GM19043 (cell line): Measurements from ENCODE around the gene BBS2.

Experiments used
- ATAC-seq: cut with Tn5 transposase; IDR thresholded peaks from one replicate; pipeline ENCODE4 v1.9.1; 2021; ENCODE audit warnings: low read depth; ENCODE audit not compliant: unreplicated experiment

BBS2 gene

GRCh38 chr16:56519459-56520250, at the start of gene BBS2:
BBS2 (minus strand) TSS chr16:56520024; CDS start chr16:56519862, 162 bp downstream.
- ATAC-seq, result peak; percentile 84

- no peak for ATAC-seq
These were observed 45.1 kb upstream of the BBS2 start, which contains the start of gene MT4 for GRCh38 chr16:56564793-56565477. MT4 (plus strand) TSS chr16:56565073; CDS start chr16:56565129, 56 bp downstream.

- no peak for ATAC-seq
These were observed 41.3 kb upstream of the BBS2 start for GRCh38 chr16:56561126-56561525.

- ATAC-seq, result no peak
These were observed 40.6 kb upstream of the BBS2 start for GRCh38 chr16:56560447-56560846.

- no peak for ATAC-seq
These were observed 39.3 kb upstream of the BBS2 start for GRCh38 chr16:56559109-56559508.

- ATAC-seq, result no peak
These were observed 38.4 kb upstream of the BBS2 start for GRCh38 chr16:56558024-56558747.

GRCh38 chr16:56554441-56554840, 34.6 kb upstream of the BBS2 start:
- ATAC-seq, result no peak

- ATAC-seq, result no peak
These were observed 32.2 kb upstream of the BBS2 start for GRCh38 chr16:56551796-56552738.

- ATAC-seq, result no peak
These were observed 30.0 kb upstream of the BBS2 start for GRCh38 chr16:56549744-56550385.

- no peak for ATAC-seq
These were observed 29.3 kb upstream of the BBS2 start for GRCh38 chr16:56549161-56549560.

GRCh38 chr16:56547949-56548567, 28.2 kb upstream of the BBS2 start:
- ATAC-seq, result no peak

GRCh38 chr16:56547120-56547948, 27.5 kb upstream of the BBS2 start:
- no peak for ATAC-seq

GRCh38 chr16:56542039-56542438, 22.2 kb upstream of the BBS2 start:
- no peak for ATAC-seq

- ATAC-seq, result no peak
These were observed 19.8 kb upstream of the BBS2 start for GRCh38 chr16:56539656-56540055.

- ATAC-seq, result no peak
These were observed 18.5 kb upstream of the BBS2 start for GRCh38 chr16:56538331-56538730.

GRCh38 chr16:56534847-56535383, 15.1 kb upstream of the BBS2 start:
- ATAC-seq, result no peak

GRCh38 chr16:56532714-56533113, 12.9 kb upstream of the BBS2 start:
- ATAC-seq, result no peak

GRCh38 chr16:56530872-56531271, 11.0 kb upstream of the BBS2 start:
- no peak for ATAC-seq
